ENCODE data around the gene TET1.
"Not testable (repeated sequence)": the region's sequence is repeated elsewhere in the genome, so short reads cannot be mapped to it uniquely, and the experiment has no call there.

The TET1 gene

DNA sequence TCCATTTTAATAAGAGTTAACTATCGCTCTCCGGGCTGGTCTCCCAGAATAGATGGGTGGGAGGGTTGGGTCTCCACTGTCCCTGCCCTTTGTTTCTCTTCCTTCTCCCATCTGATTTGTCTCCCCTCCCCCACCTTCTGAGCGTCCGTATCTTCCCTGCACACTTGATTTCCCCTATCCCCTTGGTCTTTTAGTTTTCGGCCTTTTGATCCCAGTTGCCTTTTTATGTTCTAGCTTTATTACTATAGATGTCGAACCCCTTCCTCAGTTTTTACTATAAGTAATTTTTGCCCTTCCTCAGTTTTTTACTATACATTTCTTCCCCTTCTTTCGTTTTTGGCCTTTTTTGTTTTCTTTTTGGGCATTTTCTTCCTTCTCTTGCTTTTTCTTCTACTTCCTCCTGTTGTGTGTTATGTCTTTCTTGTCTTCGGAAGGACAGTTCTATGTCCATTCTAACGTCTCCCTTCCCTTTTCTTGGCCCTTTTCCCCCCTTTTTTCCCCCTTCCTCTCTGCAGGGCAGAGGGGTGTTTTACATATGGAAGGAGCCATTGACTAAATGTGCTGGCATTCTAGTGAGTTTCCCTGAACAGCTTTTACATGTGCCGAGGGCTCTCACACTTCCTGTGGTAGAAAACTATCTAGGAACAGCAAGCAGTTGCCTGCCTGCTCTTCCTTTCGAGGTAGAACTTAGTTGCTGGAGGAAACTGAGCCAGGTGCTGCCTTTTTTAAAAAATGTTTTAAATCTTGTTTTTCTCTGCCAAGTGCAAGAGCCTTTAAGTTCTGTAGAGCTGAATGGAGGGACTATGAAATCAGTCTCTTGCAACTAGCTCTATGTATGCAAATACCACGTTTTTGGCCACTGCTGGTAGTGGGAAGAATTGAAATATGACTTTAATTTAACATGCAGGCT is 2.8 kb downstream of the TET1 start:
- DNase-seq (ENCODE audit: low read depth, low spot score): no peak
- H3K27ac ChIP-seq: no peak overlapping the region

DNA sequence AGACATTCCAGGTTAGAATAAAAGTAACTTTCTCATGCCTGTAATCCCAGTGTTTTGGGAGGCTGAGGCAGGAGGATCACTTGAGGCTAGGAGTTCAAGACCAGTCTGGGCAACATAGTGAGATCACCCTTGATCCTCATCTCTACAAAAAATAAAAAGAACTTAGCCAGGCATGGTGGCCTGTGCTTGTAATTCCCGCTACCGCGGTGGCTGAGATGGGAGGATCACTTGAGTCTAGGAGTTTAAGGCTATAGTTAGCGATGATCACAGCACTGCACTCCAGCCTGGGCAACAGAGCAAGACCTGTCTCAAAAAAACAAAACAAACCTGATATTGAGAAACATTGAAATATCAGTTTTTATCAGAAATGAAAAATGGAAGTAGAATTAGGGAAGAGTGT is 4.6 kb downstream of the TET1 start:
- no peak overlapping the region for H3K27ac ChIP-seq
- DNase-seq (ENCODE audit: low read depth, low spot score): no peak

DNA sequence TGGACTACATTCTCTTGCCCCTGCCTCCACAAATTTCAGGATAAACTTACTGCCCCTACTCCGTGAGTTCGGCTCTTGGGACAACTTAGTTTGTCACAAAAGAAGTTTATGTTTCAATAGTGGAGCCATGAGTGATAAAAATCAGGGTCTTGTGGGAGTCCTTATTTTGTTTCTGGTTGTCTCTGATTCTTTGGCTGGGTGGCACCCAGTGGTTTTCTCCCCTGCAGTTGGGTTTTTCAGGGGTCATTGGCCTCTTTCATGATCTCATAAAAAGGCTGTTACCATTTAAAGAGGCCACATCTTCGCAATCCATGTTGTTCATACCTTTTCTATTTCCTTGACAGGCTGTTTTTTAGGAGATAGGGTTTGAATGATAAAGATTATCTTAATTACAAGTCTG is 5.5 kb downstream of the TET1 start:
- DNase-seq (ENCODE audit: low read depth, low spot score): no peak
- no peak overlapping the region for H3K27ac ChIP-seq

DNA sequence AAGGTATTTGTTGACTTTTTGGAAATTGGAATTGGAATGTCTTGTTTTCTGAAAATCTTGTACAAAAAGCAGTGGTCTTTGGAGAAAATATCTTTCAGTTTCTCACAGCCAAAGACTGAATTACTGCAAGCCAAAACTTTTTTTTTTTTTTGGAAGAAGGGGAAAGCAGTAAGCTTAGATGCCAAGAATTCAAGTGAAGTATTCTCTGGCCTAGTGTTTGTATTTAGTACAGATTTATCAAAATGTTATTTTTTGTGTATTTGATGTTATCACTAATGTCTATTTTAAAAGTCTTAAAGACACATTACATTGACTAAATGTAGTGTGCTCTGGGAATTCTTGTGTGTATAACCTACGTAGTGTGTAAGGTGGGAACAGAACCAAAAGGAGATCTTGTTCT is 6.2 kb downstream of the TET1 start:
- DNase-seq (ENCODE audit: low read depth, low spot score): no peak
- no peak overlapping the region for H3K27ac ChIP-seq

DNA sequence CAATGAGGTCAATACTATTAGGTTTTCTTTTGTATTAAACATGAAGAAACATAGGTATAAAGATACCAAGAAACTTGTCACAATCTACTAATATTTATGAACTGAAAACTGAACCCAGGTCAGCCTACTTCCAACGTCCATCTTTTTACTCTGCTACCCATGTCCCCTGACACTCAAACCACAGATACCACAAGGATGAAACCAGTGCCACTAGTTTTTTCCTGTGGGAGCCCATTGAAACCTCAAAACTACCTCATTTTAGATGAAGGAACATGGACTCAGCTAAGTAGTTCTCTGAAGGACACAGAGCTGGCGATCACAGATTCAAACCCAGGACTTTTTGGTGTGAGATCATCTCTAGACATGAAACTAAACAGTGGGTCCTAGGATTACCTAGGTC is 6.8 kb downstream of the TET1 start:
- no peak for DNase-seq (ENCODE audit: low read depth, low spot score)
- H3K27ac ChIP-seq: no peak overlapping the region

- no peak overlapping the region for H3K27ac ChIP-seq
- no peak for DNase-seq (ENCODE audit: low read depth, low spot score)
Measured at GRCh38 chr10:68572151-68572550, 12.0 kb downstream of the TET1 start.

- no peak for DNase-seq (ENCODE audit: low read depth, low spot score)
- H3K27ac ChIP-seq: no peak overlapping the region
Measured at GRCh38 chr10:68574051-68574450, 13.9 kb downstream of the TET1 start.

- no peak overlapping the region for H3K27ac ChIP-seq
- no peak for DNase-seq (ENCODE audit: low read depth, low spot score)
Measured at GRCh38 chr10:68576118-68576517, 16.0 kb downstream of the TET1 start.

GRCh38 chr10:68578974-68579373 is 18.8 kb downstream of the TET1 start:
- H3K27ac ChIP-seq: no peak overlapping the region

DNA sequence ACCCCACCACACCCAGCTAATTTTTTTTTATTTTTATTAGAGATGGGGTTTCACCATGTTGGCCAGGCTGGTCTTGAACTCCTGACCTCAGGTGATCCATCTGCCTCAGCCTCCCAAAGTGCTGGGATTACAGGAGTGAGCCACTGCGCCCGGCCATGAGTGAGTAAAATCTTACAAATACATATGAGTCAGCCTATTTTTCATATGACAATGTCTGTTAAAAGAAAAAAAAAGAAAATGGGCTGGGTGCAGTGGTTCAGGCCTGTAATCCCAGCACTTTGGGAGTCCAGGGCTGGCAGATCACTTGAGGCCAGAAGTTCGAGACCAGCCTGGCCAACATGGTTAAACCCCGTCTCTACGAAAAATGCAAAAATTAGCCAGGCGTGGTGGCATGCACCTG is 24.1 kb downstream of the TET1 start:
- DNase-seq (ENCODE audit: low read depth, low spot score); H3K27ac ChIP-seq: not testable (repeated sequence)

More at GRCh38 chr10:68578974-68579373, 18.8 kb downstream of the TET1 start:
- DNase-seq (ENCODE audit: low read depth, low spot score): no peak

GRCh38 chr10:68586606-68587305 is 26.6 kb downstream of the TET1 start:
- no peak overlapping the region for H3K27ac ChIP-seq
- no peak for DNase-seq (ENCODE audit: low read depth, low spot score)

DNA sequence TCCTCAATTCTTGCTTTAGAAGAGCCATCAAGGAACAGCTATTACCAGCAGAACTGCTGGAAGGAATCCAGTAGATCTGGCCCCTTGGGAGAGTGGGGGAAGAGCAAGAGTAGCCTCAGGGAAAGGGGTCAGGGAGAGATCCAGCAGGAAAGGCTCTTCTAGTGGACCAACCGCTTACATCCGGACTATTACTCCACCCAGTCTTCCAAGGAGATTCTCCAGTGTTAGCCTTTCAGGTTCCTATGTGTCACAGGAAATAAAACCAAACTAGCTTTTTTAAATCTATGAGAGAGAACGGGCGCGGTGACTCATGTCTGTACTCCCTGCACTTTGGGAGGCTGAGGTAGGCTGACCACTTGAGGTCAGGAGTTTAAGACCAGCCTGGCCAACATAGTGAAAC is 34.3 kb downstream of the TET1 start:
- no peak for DNase-seq (ENCODE audit: low read depth, low spot score)
- H3K27ac ChIP-seq: peak overlapping the region; percentile 14

- no peak for DNase-seq (ENCODE audit: low read depth, low spot score)
- no peak overlapping the region for H3K27ac ChIP-seq
Measured at GRCh38 chr10:68595513-68595912, 35.4 kb downstream of the TET1 start.

DNA sequence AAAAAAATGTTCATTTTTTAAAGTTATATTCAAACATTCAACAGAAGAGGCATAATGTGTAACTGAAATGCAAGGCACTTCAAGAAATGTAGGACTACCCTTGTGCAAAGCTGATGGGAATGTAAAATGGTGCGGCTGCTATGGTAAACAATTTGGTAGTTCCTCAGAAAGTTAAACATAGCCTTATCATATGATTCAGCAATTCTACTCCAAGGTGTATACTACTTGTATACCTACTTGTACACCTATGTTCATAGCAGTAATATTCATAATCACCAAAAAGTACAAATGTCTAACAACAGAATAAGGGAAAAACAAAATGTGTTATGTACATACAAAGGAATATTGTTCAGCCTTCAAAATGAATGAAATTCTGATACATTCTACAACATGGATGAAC is 37.3 kb downstream of the TET1 start:
- no peak for DNase-seq (ENCODE audit: low read depth, low spot score)
- H3K27ac ChIP-seq: no peak overlapping the region

DNA sequence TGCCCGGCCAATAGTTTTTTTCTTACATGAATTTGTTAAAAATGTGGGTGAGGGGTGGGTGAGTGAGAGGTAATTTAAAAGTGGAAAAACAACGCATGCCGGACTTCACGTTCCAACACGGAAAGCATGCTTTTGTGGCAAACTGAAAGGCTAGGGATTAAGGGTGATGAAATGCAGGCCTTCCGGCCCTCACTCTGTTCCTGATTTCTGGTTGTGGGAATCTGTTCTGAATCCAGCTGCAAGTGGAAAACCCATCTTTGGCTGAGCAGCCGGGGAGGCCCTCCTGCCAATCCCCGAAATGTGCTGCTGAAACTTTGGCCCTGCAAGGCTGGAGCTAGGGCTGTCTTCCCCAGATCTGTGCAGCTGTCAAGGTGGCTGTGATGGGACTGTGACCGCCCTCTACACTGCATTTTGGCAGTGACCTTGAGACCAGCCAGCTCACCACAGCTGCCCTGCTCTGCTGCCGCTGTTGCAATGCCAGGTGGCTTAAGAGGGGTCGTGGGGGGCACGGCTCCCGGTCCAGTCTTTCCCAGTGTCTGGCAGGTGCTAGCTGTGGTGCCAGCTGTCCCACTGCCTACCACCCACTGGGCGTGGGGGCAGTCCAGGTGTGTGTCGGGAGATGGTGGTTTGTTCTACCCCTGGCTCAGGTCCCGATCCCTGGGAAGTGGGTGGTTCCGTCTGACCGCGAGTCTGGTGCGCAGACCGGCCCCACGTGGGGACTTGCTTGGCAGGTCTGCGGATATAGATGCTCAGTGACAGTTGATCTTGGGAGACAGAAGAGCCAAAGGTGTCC is 39.0 kb downstream of the TET1 start:
- H3K27ac ChIP-seq: peak overlapping the region; percentile 58

GRCh38 chr10:68599771-68600040 is 39.6 kb downstream of the TET1 start:
- DNase-seq (ENCODE audit: low read depth, low spot score): no peak
- H3K27ac ChIP-seq: peak overlapping the region; percentile 58

More for the DNA sequence above, 39.0 kb downstream of the TET1 start:
- DNase-seq (ENCODE audit: low read depth, low spot score): no peak

DNA sequence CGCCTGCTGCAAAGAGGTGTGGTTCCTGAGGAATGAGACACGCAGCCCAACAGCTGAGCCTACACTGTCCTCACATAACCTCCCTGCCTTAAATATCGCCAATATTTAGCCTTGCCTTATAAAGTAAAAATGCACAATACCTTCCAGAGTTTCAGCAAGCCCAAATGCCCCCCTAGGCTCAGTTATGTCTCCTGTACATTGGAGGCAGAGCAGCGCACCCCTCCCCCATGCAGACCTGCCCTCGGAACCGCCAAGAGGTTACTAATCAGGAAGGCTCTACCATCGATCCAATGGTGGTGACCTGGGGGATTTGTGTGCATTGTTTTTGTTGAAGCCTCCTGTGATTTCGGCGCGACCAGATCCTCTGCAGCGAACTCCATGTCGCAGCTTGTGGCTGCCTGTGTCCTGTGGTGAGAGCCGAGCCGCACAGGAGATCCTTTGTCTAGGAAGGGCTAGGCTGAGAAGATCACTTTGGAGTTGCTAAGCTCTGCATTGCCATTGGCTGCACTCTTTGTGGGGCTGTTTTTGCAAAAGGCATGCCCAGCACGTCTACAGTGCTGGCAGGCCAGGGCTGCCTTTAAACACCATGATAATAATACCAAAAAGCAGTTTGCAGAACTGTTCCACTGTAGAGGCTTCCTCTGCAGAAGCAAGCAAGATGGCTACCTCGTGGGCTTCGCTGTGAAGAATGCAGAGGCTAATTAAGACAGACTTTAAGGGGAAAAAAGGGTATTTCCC is 40.1 kb downstream of the TET1 start:
- DNase-seq (ENCODE audit: low read depth, low spot score): peak; percentile 29
- H3K27ac ChIP-seq: peak overlapping the region; percentile 58

DNA sequence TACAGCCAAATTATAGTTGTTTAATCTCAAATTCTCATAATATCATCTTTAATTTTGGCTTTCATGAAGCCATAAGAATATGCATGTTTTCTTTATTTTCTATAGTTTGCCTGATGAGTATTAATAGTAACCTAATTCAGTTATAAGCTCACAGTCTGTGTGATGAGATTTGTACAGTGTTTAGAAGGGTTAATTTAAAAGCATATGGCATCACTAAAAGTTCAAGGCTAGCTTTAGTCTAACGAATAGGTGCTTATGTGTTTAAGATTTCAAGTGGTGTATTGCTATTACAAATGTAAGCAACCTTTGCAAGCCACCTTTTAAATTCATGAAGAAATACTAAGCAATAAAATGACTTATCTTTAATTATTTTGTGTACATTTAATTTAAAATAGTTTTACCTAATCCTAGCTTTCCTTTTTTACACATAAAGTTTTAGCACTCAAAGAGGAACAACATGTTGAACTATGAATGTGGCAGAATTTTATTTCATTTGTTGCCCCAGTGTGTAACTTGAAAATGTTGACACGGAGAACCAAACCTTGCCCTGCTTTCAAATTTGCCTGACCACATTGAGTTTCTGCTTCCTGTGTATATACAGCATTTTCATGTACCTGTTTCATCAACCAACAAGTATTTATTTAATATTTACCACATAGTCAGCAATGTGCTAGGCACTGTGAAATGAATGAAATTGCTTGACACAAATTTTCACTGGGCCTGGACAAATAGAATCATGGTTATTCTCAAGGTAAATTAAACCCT is 41.5 kb downstream of the TET1 start:
- no peak overlapping the region for H3K27ac ChIP-seq
- no peak for DNase-seq (ENCODE audit: low read depth, low spot score)

GRCh38 chr10:68602434-68602833 is 42.3 kb downstream of the TET1 start:
- no peak for DNase-seq (ENCODE audit: low read depth, low spot score)
- H3K27ac ChIP-seq: no peak overlapping the region

- no peak overlapping the region for H3K27ac ChIP-seq
- no peak for DNase-seq (ENCODE audit: low read depth, low spot score)
Measured at GRCh38 chr10:68603766-68604165, 43.6 kb downstream of the TET1 start.
